SK-N-SH treated with all-trans-retinoic acid at 6 μM for 48 hours (cell line): ENCODE results near the gene SIGLEC9.

Experiments
- ARNTL ChIP-seq: fragments of 450-650 bp; formaldehyde crosslinking; IDR thresholded peaks from 2 replicates; pipeline ENCODE4 v1.5.0; 2020; ENCODE audit warnings: low read depth, mild to moderate bottlenecking, moderate library complexity, borderline replicate concordance
- CREB5 ChIP-seq: fragments of 250-450 bp; sonication (Bioruptor Pico); IDR thresholded peaks from 2 replicates; pipeline ENCODE4 v1.5.1; 2020; ENCODE audit warnings: low read depth, mild to moderate bottlenecking, moderate library complexity
- RARB ChIP-seq: fragments of 250-450 bp; sonication (Bioruptor Pico); IDR thresholded peaks from 2 replicates; pipeline ENCODE4 v1.8.0; 2021; ENCODE audit warnings: mild to moderate bottlenecking, moderate library complexity
- TOX ChIP-seq: fragments of 250-450 bp; sonication (Bioruptor Pico); IDR thresholded peaks from 2 replicates; pipeline ENCODE4 v1.8.0; 2021; ENCODE audit warnings: mild to moderate bottlenecking, moderate library complexity, borderline replicate concordance
- ZFP3 ChIP-seq: fragments of 250-450 bp; sonication (Bioruptor Pico); IDR thresholded peaks from 2 replicates; pipeline ENCODE4 v1.5.0; 2020; ENCODE audit warnings: mild to moderate bottlenecking, moderate library complexity
- ZNF565 ChIP-seq: fragments of 450-650 bp; formaldehyde crosslinking; conservative IDR thresholded peaks from 2 replicates; pipeline ENCODE4 v1.5.0; 2020; ENCODE audit warnings: low read depth, mild to moderate bottlenecking, moderate library complexity

- TF ChIP-seq ARNTL = no peak
- TF ChIP-seq CREB5 (CRISPR knock-in tag) = no peak
- no peak for TF ChIP-seq ZNF565 (CRISPR knock-in tag)
- no peak for TF ChIP-seq ZFP3 (CRISPR knock-in tag)
- no peak for TF ChIP-seq RARB (CRISPR knock-in tag)
- TF ChIP-seq TOX = no peak
Measured at GRCh38 chr19:51125421-51126075, 842 bp downstream of the SIGLEC9 start.
